Cardiac fibroblast (primary cell): ENCODE results near the gene DENND4A.

ENCODE experiments used
- DNase-seq, 2 donors: peaks; one replicate each; pipeline versions ENCODE4 v3.0.0 to v3.0.0-alpha.2; 2010; ENCODE audit warnings: low read depth in 2 of 2
- H3K4me3 ChIP-seq, 2 donors: replicated peaks in 1 of 2; 1 replicate in 1 of 2; 2 replicates in 1 of 2; pipeline ENCODE4 v1.5.1; 2011; ENCODE audit warnings: low read depth in 2 of 2, low read length in 2 of 2, mild to moderate bottlenecking in 2 of 2, moderate library complexity in 1 of 2
- TF ChIP-seq, protein P1 (sequence below): IDR thresholded peaks from one replicate; pipeline ENCODE4 v1.5.1; 2011; ENCODE audit warnings: low read depth, mild to moderate bottlenecking, low read length, inconsistent platforms

Gene DENND4A

GRCh38 chr15:65639509-65639908, 152.6 kb downstream of the DENND4A start:
- DNase-seq: no peak
- TF ChIP-seq, protein P1, sequence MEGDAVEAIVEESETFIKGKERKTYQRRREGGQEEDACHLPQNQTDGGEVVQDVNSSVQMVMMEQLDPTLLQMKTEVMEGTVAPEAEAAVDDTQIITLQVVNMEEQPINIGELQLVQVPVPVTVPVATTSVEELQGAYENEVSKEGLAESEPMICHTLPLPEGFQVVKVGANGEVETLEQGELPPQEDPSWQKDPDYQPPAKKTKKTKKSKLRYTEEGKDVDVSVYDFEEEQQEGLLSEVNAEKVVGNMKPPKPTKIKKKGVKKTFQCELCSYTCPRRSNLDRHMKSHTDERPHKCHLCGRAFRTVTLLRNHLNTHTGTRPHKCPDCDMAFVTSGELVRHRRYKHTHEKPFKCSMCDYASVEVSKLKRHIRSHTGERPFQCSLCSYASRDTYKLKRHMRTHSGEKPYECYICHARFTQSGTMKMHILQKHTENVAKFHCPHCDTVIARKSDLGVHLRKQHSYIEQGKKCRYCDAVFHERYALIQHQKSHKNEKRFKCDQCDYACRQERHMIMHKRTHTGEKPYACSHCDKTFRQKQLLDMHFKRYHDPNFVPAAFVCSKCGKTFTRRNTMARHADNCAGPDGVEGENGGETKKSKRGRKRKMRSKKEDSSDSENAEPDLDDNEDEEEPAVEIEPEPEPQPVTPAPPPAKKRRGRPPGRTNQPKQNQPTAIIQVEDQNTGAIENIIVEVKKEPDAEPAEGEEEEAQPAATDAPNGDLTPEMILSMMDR: no peak
- no peak overlapping the region for H3K4me3 ChIP-seq

- peak; percentile 87 to 88 for DNase-seq
- H3K4me3 ChIP-seq: no peak overlapping the region
These were observed 153.4 kb downstream of the DENND4A start for GRCh38 chr15:65638681-65639089.

GRCh38 chr15:65638109-65638508, 154.0 kb downstream of the DENND4A start:
- TF ChIP-seq, protein P1: no peak
- no peak for DNase-seq
- H3K4me3 ChIP-seq: no peak overlapping the region

More at GRCh38 chr15:65638681-65639089, 153.4 kb downstream of the DENND4A start:
- TF ChIP-seq, protein P1: peak; percentile 81

- DNase-seq: peak in 1 of 2 donors; percentile 81
- TF ChIP-seq, protein P1: no peak
- no peak overlapping the region for H3K4me3 ChIP-seq
These were observed 157.7 kb downstream of the DENND4A start for GRCh38 chr15:65634356-65634755.

GRCh38 chr15:65633752-65634151, 158.3 kb downstream of the DENND4A start:
- H3K4me3 ChIP-seq: no peak overlapping the region
- no peak for DNase-seq
- TF ChIP-seq, protein P1: no peak

DNA sequence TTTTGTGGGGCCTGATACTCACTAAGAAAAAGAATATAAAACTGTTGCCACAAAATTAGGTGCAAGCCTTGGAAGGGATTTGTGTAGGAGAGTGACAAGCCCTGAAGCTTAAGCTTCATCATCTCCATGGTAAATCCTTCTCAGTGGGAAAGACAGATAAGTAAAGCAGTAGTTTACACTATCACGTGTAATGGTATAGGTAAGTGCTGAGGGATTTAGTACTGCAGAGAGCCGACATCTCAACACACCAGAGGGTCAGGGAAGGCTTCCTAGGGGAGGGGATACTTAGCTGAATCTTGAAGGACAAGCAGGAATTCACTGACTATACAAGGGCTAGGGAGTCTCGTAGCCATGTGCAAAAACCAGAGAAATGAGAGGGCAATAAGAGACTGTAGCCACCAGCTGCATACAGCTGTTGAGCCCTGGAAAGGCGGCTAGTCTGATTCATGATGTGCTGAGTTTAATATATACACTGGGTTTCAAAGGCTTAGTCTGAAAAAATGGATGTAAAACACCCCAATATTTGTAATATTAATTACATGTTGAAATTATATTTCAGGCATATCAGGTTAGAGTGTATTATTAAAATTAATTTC, 159.2 kb downstream of the DENND4A start:
- no peak for DNase-seq

More for the DNA sequence above, 159.2 kb downstream of the DENND4A start:
- no peak overlapping the region for H3K4me3 ChIP-seq
- TF ChIP-seq, protein P1: no peak
